Endothelial cell of umbilical vein (primary cell): ENCODE results near the gene PSENEN. TPM values are rescaled to one million over a fixed set of nuclear protein-coding genes. Genes with fewer than 3 reads are reported as not detected.

Experiments used
- BruUV-seq: library from RNA; stranded (reverse); fragments of 400-500 nt; replicated peaks from 2 replicates; lab custom pipeline; 2021; lab: Mats Ljungman, UMichigan
- CTCF ChIA-PET: fragments of 300-600, 350-600 bp; sonication (Branson Sonifier 250); formaldehyde crosslinking; loops from one replicate; lab custom pipeline; 2021; ENCODE audit warnings: antibody characterized with exemption, inconsistent platforms; lab: Charles Lee
- POLR2A ChIA-PET: fragments of 300-600, 350-600 bp; sonication (Branson Sonifier 250); formaldehyde crosslinking; loops from one replicate; lab custom pipeline; 2021; ENCODE audit warnings: antibody characterized with exemption, inconsistent platforms; lab: Charles Lee
- DNase-seq: peaks from one replicate; pipeline ENCODE4 v3.0.0-alpha.2; 2011; ENCODE audit warnings: low read depth, low spot score
- FAIRE-seq: peaks from 2 replicates; lab custom pipeline; 2011; peaks lifted over from hg19 to GRCh38; lab: Jason Lieb, UNC
- H2AFZ ChIP-seq: 2 replicates; pipeline ENCODE4 v1.6.0; 2012; ENCODE audit warnings: low read depth, low read length, control low read depth, inconsistent platforms
- H3K27ac ChIP-seq: 2 replicates; pipeline ENCODE4 v1.5.1; 2011; ENCODE audit warnings: low read depth, mild to moderate bottlenecking, control low read depth, low read length, moderate library complexity; ENCODE audit not compliant: insufficient read depth
- H3K27me3 ChIP-seq, 2 experiments: 2 replicates each; pipeline versions ENCODE4 v1.6.0 to v1.6.1; 2011; ENCODE audit warnings: low read length in 2 of 2, mixed read lengths in 1 of 2; ENCODE audit not compliant: control insufficient read depth in 2 of 2, insufficient read depth in 2 of 2
- H3K36me3 ChIP-seq, 2 experiments: 2 replicates in 1 of 2; 3 replicates in 1 of 2; pipeline ENCODE4 v1.5.1; 2011; ENCODE audit warnings: low read length in 2 of 2, mild to moderate bottlenecking in 1 of 2, moderate library complexity in 1 of 2; ENCODE audit not compliant: control insufficient read depth in 2 of 2, insufficient read depth in 2 of 2; ENCODE audit errors: extremely low read depth in 1 of 2
- H3K4me1 ChIP-seq: 3 replicates; pipeline ENCODE4 v1.5.1; 2011; ENCODE audit warnings: mild to moderate bottlenecking, low read length; ENCODE audit not compliant: control insufficient read depth, insufficient read depth; ENCODE audit errors: extremely low read depth
- H3K4me2 ChIP-seq: 2 replicates; pipeline ENCODE4 v1.6.1; 2011; ENCODE audit warnings: low read length, control low read depth, mixed read lengths; ENCODE audit not compliant: insufficient read depth
- H3K4me3 ChIP-seq, 3 experiments: fragments of 200-600 bp in 1 of 3; sonication (generic), shearing (Covaris generic) in 1 of 3; replicated peaks in 1 of 3; 2 replicates each; pipeline ENCODE4 v1.5.1; 2011 to 2016; ENCODE audit warnings: control low read depth in 3 of 3, low read length in 3 of 3, mild to moderate bottlenecking in 2 of 3, inconsistent platforms in 1 of 3, low read depth in 1 of 3, moderate library complexity in 1 of 3; ENCODE audit not compliant: insufficient read depth in 1 of 3
- H3K79me2 ChIP-seq: 2 replicates; pipeline ENCODE4 v1.6.0; 2012; ENCODE audit warnings: low read length, inconsistent platforms; ENCODE audit not compliant: control insufficient read depth, insufficient read depth
- H3K9ac ChIP-seq: replicated peaks from 2 replicates; pipeline ENCODE3; 2011; ENCODE audit warnings: low read length, control low read depth; ENCODE audit not compliant: insufficient read depth; ENCODE audit errors: extremely low read depth
- H3K9me1 ChIP-seq: replicated peaks from 3 replicates; pipeline ENCODE4 v1.6.0; 2011; ENCODE audit warnings: mild to moderate bottlenecking, low read length; ENCODE audit not compliant: control insufficient read depth, insufficient read depth; ENCODE audit errors: extremely low read depth
- H3K9me3 ChIP-seq: replicated peaks from 2 replicates; pipeline ENCODE4 v1.5.1; 2012; ENCODE audit warnings: low read length, inconsistent platforms; ENCODE audit not compliant: control insufficient read depth, insufficient read depth
- H4K20me1 ChIP-seq: replicated peaks from 2 replicates; pipeline ENCODE3; 2011; ENCODE audit warnings: mild to moderate bottlenecking, low read length; ENCODE audit not compliant: control insufficient read depth, insufficient read depth; ENCODE audit errors: extremely low read depth
- CTCF ChIP-seq, 2 donors: IDR thresholded peaks; 1 replicate in 1 of 2; 2 replicates in 1 of 2; pipeline ENCODE4 v1.5.1; 2011; ENCODE audit warnings: low read length in 2 of 2, mild to moderate bottlenecking in 2 of 2, moderate library complexity in 2 of 2, control low read depth in 1 of 2, inconsistent platforms in 1 of 2, low read depth in 1 of 2; ENCODE audit not compliant: insufficient read depth in 1 of 2; ENCODE audit errors: extremely low read depth in 1 of 2
- EZH2 ChIP-seq: IDR thresholded peaks from 2 replicates; pipeline ENCODE4 v1.6.1; 2012; ENCODE audit warnings: borderline replicate concordance, low read depth, mild to moderate bottlenecking, moderate library complexity, low read length, inconsistent platforms; ENCODE audit not compliant: severe bottlenecking
- FOS ChIP-seq: IDR thresholded peaks from 2 replicates; pipeline ENCODE4 v1.6.1; 2011; ENCODE audit warnings: mild to moderate bottlenecking, low read length, moderate library complexity, borderline replicate concordance; ENCODE audit not compliant: insufficient read depth
- GATA2 ChIP-seq: IDR thresholded peaks from 2 replicates; pipeline ENCODE4 v1.7.0; 2011; ENCODE audit warnings: low read depth, mild to moderate bottlenecking, moderate library complexity, mixed read lengths, low read length; ENCODE audit not compliant: insufficient read length, insufficient read depth
- JUN ChIP-seq: IDR thresholded peaks from 2 replicates; pipeline ENCODE4 v1.6.1; 2011; ENCODE audit warnings: borderline replicate concordance, low read depth; ENCODE audit not compliant: insufficient read length, insufficient read depth
- MYC ChIP-seq: IDR thresholded peaks from one replicate; pipeline ENCODE4 v1.6.1; 2011; ENCODE audit warnings: mild to moderate bottlenecking, low read depth, low read length
- POLR2A ChIP-seq: IDR thresholded peaks from 2 replicates; pipeline ENCODE4 v1.6.1; 2012; ENCODE audit warnings: low read depth, mild to moderate bottlenecking, control low read depth, low read length
- POLR2AphosphoS5 ChIP-seq: IDR thresholded peaks from 2 replicates; pipeline ENCODE4 v1.6.1; 2012; ENCODE audit warnings: low read depth, mild to moderate bottlenecking, control low read depth, low read length, moderate library complexity; ENCODE audit not compliant: insufficient read depth
- dilution Hi-C: fragments of 300-500 bp; cut with MboI; formaldehyde crosslinking; loops from one replicate; pipeline ENCODE4 v1.15.0; 2019; ENCODE audit warnings: low sequenced_read_pairs; ENCODE audit not compliant: extremely low pct_ligation_motif_present
- intact Hi-C: fragments of 100-400 bp; cut with micrococcal nuclease; formaldehyde crosslinking; loops from one replicate; pipeline ENCODE4 v1.10.0; 2022
- polyA plus RNA-seq, 4 experiments: library from polyadenylated mRNA; depleted of rRNA in 3 of 4; stranded (reverse) in 3 of 4; unstranded in 1 of 4; fragments of >200 nt; gene quantifications; 2 replicates each; pipeline versions ENCODE4 v1.2.1 to v1.2.3, GENCODE V29; 2011 to 2012; ENCODE audit warnings: missing spikeins in 1 of 4
- total RNA-seq: library from RNA; stranded (reverse); gene quantifications from 2 replicates; pipeline ENCODE4 v1.2.3, GENCODE V29; 2021
- TF ChIP-seq, protein P1 (sequence below): IDR thresholded peaks from 2 replicates; pipeline ENCODE4 v1.6.1; 2011; ENCODE audit not compliant: insufficient read depth, insufficient read length

Gene PSENEN
- total and polyA plus RNA-seq, 2 donors (not counting 3 experiments of a cell fraction or from before 2014, with no cell fraction given) = 60.0 to 70.1 TPM

- Histone ChIP-seq H3K36me3 (no peaks in the 10 kb centered on the region), H3K27ac (peak overlapping the region; percentile 88), H3K9me1 (no peaks in the 10 kb centered on the region), H4K20me1 (no peaks in the 10 kb centered on the region), H3K9ac (peak overlapping the region; percentile 82), H3K4me1 (peaks cover 20% of the 10 kb centered on the region), H3K4me2 (peak overlapping the region; percentile 87), H3K79me2 (peaks cover 22% of the 10 kb centered on the region), H3K27me3 (no peaks in the 10 kb centered on the region), H3K9me3 (no peaks in the 10 kb centered on the region), H2AFZ (no peak overlapping the region), H3K4me3 (peak overlapping the region; percentile 56 to 87 (median 73))
- FAIRE-seq = no peak
- TF ChIP-seq MYC = no peak
- TF ChIP-seq EZH2 = no peak
- TF ChIP-seq GATA2 = no peak
- TF ChIP-seq, protein P1, sequence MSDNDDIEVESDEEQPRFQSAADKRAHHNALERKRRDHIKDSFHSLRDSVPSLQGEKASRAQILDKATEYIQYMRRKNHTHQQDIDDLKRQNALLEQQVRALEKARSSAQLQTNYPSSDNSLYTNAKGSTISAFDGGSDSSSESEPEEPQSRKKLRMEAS = no peak
- no peak for TF ChIP-seq POLR2A
- TF ChIP-seq CTCF (IDR thresholded peaks at IDR 0.05; ENCODE audit: extremely low read depth in 1 of 2, insufficient read depth in 1 of 2, low read depth in 1 of 2, low read length in 2 of 2) = no peak
- no peak for TF ChIP-seq JUN
- TF ChIP-seq POLR2AphosphoS5 = no peak
- no peak for TF ChIP-seq FOS
- ChIA-PET CTCF (interaction anchor here (1.0 to 1.9 kb wide), 3 partner anchors 10 to 28 kb away, joined by 3 to 7 read pairs (median 3); partner anchors contain the start of genes HSPB6 and KMT2B), POLR2A (interaction anchor here (0.7 to 0.8 kb wide), 2 partner anchors 17 to 185 kb away, joined by 4 to 7 read pairs; no protein-coding TSS in a partner anchor)
- intact Hi-C loops (no loop called here), dilution Hi-C loops (no loop called here)
- no TSS peak for BruUV-seq
- DNase-seq = no peak
Observed at GRCh38 chr19:35746087-35746462, 624 bp downstream of the PSENEN start.
